COLO668 (cell line): ENCODE data around the gene DCXR.
A peak's percentile ranks its signal among the peaks of the same experiment; 100 is the strongest.

Experiments
- DNase-seq: peaks from one replicate; lab custom pipeline; 2025; ENCODE audit not compliant: unreplicated experiment; lab: John Stamatoyannopoulos, UW

The DCXR gene

GRCh38 chr17:82073446-82073845 lies 35.9 kb upstream of the DCXR start:
- no peak for DNase-seq

DNA sequence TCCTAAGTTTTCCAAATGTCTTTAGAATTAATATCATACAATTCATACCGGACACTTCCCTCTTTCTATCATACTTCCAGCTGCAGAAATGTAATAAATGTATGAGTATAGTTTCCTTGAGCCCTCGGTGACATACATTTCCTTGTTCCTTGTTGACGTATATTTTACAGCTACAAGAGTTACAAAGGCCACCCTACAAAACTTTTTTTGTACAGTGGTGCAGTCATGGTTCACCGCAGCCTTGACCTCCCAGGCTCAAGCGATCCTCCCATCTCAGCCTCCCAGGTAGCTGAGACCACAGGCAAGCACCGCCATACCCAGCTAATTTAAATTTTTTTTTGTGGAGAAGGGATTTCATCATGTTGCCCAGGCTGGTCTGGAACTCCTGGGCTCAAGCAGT lies 35.3 kb upstream of the DCXR start:
- no peak for DNase-seq

DNA sequence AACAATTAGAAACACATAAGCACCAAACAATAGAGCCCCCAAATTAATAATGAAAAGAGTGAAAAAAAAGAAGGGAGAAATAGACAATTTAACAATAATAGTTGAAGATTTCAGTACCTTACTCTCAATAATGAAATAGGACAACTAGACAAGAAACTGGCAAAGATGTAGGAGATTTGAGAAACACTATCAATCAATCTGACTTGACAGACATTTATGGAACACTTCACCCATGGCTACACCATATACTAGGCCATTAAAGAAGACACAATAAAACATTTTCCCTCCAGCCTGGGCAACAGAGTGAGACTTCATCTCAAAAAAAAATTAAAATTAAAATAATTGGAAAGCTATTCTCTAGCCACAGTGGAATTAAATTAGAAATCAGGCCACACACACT lies 33.1 kb upstream of the DCXR start:
- DNase-seq, result no peak

- peak; percentile 67 for DNase-seq
Observed at GRCh38 chr17:82065638-82066303, 28.3 kb upstream of the DCXR start, which contains the start of gene DUS1L. Gene DUS1L (minus strand): TSS chr17:82065804. CDS start chr17:82065059, 745 bp downstream.

DNA sequence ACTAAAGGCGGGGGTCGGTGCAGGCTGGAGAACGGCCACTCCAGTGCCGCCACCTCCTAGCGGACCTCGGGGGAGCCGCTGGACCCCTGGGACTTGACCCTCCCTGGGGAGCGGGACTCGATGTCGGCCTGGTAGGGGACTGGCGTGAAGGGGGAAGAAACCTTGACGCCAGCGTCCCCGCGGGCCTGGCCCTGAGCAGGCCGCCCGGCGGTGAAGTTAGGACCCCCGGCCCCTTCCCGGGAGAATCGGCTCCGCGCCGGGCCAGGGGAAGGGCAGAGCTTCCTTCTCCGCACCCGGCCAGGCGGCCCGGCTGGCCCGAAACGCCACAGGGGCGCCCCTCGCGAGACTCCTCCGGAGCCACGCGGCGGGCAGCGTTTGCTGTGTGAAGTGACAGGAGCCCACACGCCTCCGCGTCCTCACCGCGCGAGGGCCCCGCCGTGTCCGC lies 27.7 kb upstream of the DCXR start:
- peak; percentile 52 for DNase-seq

DNA sequence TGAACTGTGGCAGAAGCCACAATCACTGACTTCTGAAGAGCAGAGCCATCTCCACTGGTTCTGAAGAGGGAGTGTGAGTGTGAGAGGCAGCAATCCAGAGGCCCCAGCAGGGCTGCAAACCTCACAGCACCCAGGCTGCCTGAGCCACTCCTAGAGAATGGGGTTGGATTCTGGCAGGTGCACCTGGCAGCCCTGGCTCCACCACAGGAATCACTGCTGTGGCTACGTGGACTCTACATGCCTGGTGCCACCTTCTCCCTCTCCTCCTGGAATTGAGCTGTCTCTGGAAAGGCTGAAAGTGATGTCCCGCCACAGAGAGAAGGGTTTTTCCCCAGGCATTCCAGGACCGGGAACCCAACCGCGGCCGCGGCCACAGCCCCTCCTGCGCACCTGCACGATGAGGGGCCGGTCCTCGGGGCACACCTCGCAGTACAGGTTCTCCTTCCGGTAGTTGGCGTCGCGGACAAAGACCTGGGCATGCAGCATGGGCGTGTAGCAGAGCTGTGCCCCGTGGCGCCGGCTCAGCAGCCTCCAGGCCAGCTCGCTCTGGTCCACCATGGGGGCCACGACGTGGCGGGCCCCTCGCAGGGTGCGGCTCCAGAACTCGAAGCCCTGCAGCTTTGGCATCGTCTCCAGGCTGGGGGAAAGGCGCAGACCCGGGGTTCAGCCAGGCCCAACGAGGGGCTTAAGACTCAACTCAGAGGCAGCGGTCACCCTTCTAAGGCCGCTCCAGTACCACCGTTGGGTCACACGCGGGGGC lies 27.1 kb upstream of the DCXR start:
- peak; percentile 68 for DNase-seq

DNA sequence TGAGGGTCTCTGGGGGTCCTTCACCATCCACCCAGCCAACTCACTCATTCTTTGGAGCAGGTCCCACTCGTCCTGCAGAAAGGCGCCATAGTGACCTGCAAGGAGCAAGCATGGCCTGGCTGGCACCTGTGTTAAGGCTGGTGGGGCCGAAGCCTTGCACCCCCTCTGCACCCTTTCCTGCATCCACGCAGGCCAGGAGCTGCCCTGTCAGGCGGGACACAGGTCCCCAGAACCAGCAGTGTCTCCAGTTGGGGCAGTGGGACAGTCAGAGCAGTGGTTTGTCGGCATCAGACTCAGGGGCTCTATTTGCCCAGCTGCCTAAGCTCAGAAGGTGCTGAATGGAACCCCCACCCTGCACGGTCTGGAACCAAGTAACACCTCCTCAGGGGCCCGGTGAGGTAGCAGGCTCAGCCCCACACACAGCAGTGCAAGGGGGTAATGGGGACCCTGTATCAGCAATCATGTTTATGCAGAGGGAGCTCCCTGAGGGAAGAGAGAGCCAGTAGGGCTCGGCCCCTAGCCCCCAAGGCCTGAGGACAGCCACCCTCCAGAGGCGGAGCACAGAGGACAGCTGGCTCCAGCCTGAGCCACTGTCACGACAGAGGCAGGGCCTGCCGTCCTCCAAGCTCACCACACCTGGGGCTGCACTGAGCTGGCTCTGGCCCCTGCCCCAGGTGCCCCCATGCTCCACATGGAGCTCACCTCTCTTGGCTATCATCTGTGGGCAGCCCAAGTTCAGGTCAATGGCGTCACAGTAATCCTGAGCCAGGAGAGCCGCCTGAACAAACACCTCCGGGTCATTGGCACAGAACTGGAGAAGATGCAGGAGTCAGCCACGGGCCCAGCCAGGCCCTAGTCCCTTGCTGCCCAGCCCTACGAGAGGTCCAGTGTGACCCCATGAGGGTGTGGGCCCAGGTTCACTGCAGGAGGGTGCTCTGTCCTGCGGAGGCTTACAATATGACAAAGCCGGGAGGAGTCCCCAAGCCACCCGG lies 26.2 kb upstream of the DCXR start:
- no peak for DNase-seq

- DNase-seq, result no peak
Observed at GRCh38 chr17:82062984-82063368, 25.5 kb upstream of the DCXR start.

GRCh38 chr17:82062076-82062983 lies 24.8 kb upstream of the DCXR start:
- no peak for DNase-seq

- no peak for DNase-seq
Observed at GRCh38 chr17:82061047-82061925, 23.8 kb upstream of the DCXR start.

- no peak for DNase-seq
Observed at GRCh38 chr17:82060614-82061013, 23.1 kb upstream of the DCXR start.

- no peak for DNase-seq
Observed at GRCh38 chr17:82060001-82060380, 22.5 kb upstream of the DCXR start.

- DNase-seq, result no peak
Observed at GRCh38 chr17:82059272-82060000, 21.9 kb upstream of the DCXR start.

DNA sequence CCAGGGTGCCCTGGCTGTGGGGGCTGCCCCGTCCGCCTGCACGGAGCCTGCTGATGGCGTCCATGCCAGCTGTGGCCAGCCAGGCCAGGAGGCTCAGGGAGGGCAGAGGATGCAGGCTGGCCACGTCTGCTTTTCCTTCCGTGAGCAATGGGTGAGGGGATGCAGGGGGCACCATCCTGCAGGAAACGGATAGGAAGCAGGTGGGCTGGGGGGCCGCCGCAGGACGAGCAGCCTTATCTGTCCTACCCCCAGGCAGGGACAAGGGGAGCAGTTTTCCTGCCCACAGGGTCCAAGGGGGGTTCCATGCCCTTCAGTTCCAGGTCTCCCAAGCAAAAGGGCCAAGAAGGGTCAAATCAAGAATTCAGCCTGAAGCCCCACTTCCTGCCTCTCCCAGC lies 21.4 kb upstream of the DCXR start:
- DNase-seq, result no peak

DNA sequence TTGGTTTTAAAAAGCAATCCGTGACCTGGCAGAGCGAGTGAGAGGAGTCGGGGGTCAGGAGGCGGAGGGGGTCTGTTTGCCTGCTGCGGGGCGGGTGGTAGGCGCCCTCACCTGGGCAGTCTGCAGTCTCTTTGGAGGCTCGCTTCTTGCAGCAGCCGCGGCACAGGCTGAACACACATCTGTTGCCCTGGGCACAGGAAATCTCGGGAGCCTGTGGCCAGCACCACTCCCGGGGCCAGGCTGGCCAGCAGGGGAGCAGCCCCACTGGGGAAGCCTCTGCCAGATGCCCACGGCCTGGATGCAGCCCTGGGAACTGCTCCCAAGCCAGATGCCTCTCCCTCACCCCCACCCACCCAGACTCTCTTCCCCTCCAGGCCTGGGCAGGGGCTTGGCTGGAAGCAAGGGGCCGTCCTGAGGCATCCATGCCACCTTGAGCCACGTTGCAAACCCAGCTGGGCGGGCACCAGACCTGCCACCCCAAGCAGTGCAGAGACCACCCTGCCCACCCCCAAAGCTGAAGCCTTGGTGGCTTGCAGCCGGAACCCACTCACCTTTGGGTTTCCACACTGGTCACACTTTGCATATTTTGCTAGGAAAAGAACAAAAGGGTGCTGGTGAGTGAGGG lies 20.8 kb upstream of the DCXR start:
- no peak for DNase-seq

- DNase-seq, result no peak
Observed at GRCh38 chr17:82056729-82057621, 19.5 kb upstream of the DCXR start.
